ENCODE measurements around the gene COPZ1.

The COPZ1 gene

GRCh38 chr12:54368709-54369596 lies 44.0 kb downstream of the COPZ1 start:
- peak overlapping the region; percentile 47 for H3K4me3 ChIP-seq (ENCODE audit: low read depth, low read length)
- peak; percentile 97 for TF ChIP-seq CTCF (conservative IDR thresholded peaks at IDR 0.05; ENCODE audit: low read depth, low read length)
- peak; percentile 93 for DNase-seq (ENCODE audit: low read depth)

GRCh38 chr12:54369597-54370131 lies 44.7 kb downstream of the COPZ1 start:
- no peak for TF ChIP-seq CTCF (conservative IDR thresholded peaks at IDR 0.05; ENCODE audit: low read depth, low read length)
- no peak for DNase-seq (ENCODE audit: low read depth)
- H3K4me3 ChIP-seq (ENCODE audit: low read depth, low read length) = peak overlapping the region; percentile 56

GRCh38 chr12:54370171-54370730 lies 45.3 kb downstream of the COPZ1 start:
- DNase-seq (ENCODE audit: low read depth) = peak; percentile 79
- peak; percentile 81 for TF ChIP-seq CTCF (conservative IDR thresholded peaks at IDR 0.05; ENCODE audit: low read depth, low read length)
- peak overlapping the region; percentile 56 for H3K4me3 ChIP-seq (ENCODE audit: low read depth, low read length)

GRCh38 chr12:54371328-54372112 lies 46.6 kb downstream of the COPZ1 start:
- no peak for DNase-seq (ENCODE audit: low read depth)
- no peak for TF ChIP-seq CTCF (conservative IDR thresholded peaks at IDR 0.05; ENCODE audit: low read depth, low read length)

GRCh38 chr12:54372113-54372806 lies 47.3 kb downstream of the COPZ1 start:
- H3K4me3 ChIP-seq (ENCODE audit: low read depth, low read length) = no peak overlapping the region
- no peak for DNase-seq (ENCODE audit: low read depth)
- TF ChIP-seq CTCF (conservative IDR thresholded peaks at IDR 0.05; ENCODE audit: low read depth, low read length) = no peak

More at GRCh38 chr12:54371328-54372112, 46.6 kb downstream of the COPZ1 start:
- no peak overlapping the region for H3K4me3 ChIP-seq (ENCODE audit: low read depth, low read length)

Measured in choroid plexus epithelial cell (primary cell).